ENCODE results near the gene NUMB. TPM values are rescaled to one million over a fixed set of nuclear protein-coding genes. Genes with fewer than 3 reads are reported as not detected.

NUMB gene
- total RNA-seq, 2 donors from 2014 or later = 45.1 to 55.0 TPM

- Mint-ChIP-seq H3K4me3 (peak overlapping the region; percentile 38), H3K9me3 (no peaks in the 10 kb centered on the region), H3K27me3 (peaks cover 50% of the 10 kb centered on the region), H3K36me3 (ENCODE audit: low read depth) (no peaks in the 10 kb centered on the region), H3K4me1 (peaks cover 4% of the 10 kb centered on the region), H3K27ac (no peak overlapping the region)
- no peak for ATAC-seq (replicated peaks)
Observed at GRCh38 chr14:73235531-73236155, 222.7 kb downstream of the NUMB start.

GRCh38 chr14:73234586-73235394 lies 223.6 kb downstream of the NUMB start:
- peaks cover 4% of the 10 kb centered on the region for H3K4me1 Mint-ChIP-seq
- no peak for ATAC-seq (replicated peaks)
- H3K4me3 Mint-ChIP-seq = no peak overlapping the region
- peaks cover 46% of the 10 kb centered on the region for H3K27me3 Mint-ChIP-seq
- H3K9me3 Mint-ChIP-seq = no peaks in the 10 kb centered on the region
- H3K27ac Mint-ChIP-seq = no peak overlapping the region
- no peaks in the 10 kb centered on the region for H3K36me3 Mint-ChIP-seq (ENCODE audit: low read depth)

DNA sequence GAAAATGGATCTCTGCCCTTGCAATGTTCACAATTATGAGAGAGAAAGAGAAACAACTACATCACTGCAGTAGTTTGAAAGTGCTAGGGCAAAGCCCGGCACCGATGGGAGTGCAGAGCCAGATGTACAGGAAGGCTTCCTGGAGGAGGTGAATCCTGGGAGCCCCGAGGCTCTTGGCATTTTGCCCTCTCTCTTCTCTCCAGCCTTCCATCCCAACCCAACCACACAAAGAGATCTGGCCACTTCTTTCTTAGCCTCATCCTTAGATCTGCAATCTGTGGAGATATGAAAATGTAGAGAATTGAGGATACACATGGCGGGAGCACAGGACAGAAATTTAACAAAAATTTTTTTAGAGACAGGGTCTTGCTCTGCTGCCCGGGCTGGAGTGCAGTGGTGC lies 224.3 kb downstream of the NUMB start:
- Mint-ChIP-seq H3K4me3 (no peak overlapping the region), H3K4me1 (peaks cover 4% of the 10 kb centered on the region), H3K27me3 (peaks cover 40% of the 10 kb centered on the region), H3K27ac (no peak overlapping the region), H3K9me3 (no peaks in the 10 kb centered on the region), H3K36me3 (ENCODE audit: low read depth) (peaks cover 7% of the 10 kb centered on the region)
- ATAC-seq (replicated peaks) = no peak

DNA sequence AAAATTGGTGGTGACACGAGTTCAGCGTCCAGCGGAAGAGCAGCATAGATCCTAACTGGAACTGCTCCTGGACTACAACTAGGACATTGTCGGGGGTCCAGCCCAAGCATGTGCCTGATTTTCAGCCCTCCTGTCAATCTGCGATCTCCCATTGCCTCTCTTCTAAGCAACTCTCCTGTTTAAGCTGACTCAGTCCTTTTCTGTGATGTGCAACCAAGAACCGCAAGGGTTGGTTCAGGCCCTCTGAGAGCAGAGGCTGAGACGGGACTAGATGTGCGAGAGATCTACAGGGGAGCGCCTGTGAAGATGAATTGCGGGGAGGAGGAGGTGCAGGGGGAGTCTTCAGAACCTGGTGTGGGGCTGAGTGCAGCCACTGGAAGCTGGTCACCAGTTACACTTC lies 224.8 kb downstream of the NUMB start:
- H3K36me3 Mint-ChIP-seq (ENCODE audit: low read depth) = peaks cover 11% of the 10 kb centered on the region
- no peak overlapping the region for H3K27ac Mint-ChIP-seq
- no peak for ATAC-seq (replicated peaks)
- H3K4me3 Mint-ChIP-seq = no peak overlapping the region
- H3K27me3 Mint-ChIP-seq = peaks cover 36% of the 10 kb centered on the region
- no peaks in the 10 kb centered on the region for H3K9me3 Mint-ChIP-seq
- peaks cover 4% of the 10 kb centered on the region for H3K4me1 Mint-ChIP-seq

- H3K36me3 Mint-ChIP-seq (ENCODE audit: low read depth) = peaks cover 16% of the 10 kb centered on the region
- H3K27me3 Mint-ChIP-seq = peaks cover 33% of the 10 kb centered on the region
- H3K4me1 Mint-ChIP-seq = peaks cover 4% of the 10 kb centered on the region
- H3K9me3 Mint-ChIP-seq = no peaks in the 10 kb centered on the region
- H3K27ac Mint-ChIP-seq = no peak overlapping the region
- no peak for ATAC-seq (replicated peaks)
- H3K4me3 Mint-ChIP-seq = no peak overlapping the region
Observed at GRCh38 chr14:73232984-73233383, 225.4 kb downstream of the NUMB start.

GRCh38 chr14:73231981-73232851 lies 226.1 kb downstream of the NUMB start:
- peaks cover 33% of the 10 kb centered on the region for H3K27me3 Mint-ChIP-seq
- no peak overlapping the region for H3K27ac Mint-ChIP-seq
- H3K36me3 Mint-ChIP-seq (ENCODE audit: low read depth) = peaks cover 17% of the 10 kb centered on the region
- no peaks in the 10 kb centered on the region for H3K9me3 Mint-ChIP-seq
- peaks cover 4% of the 10 kb centered on the region for H3K4me1 Mint-ChIP-seq
- H3K4me3 Mint-ChIP-seq = no peak overlapping the region
- peak; percentile 12 for ATAC-seq (replicated peaks)

DNA sequence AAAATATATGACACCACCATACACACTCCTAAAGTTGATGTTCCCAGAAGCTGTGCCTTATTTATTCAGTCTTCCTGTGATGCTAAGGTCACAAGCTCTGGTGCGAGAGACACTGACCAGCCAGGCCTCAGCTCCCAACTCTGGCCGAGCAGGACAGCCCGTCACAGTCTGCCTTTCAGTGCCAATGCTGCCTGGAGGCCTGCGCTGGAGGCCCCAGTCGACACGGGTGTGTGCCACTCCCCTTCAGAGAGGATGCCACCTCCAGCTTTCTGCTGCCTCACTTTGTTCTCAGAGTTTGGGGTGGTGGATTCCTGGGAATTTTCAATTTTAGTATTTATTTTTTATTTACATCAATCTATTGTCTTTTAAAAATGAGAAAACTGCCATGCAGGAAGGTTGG lies 228.3 kb downstream of the NUMB start:
- no peak overlapping the region for H3K27ac Mint-ChIP-seq
- H3K9me3 Mint-ChIP-seq = no peaks in the 10 kb centered on the region
- no peak overlapping the region for H3K4me3 Mint-ChIP-seq
- H3K4me1 Mint-ChIP-seq = no peaks in the 10 kb centered on the region
- H3K36me3 Mint-ChIP-seq (ENCODE audit: low read depth) = peaks cover 37% of the 10 kb centered on the region
- H3K27me3 Mint-ChIP-seq = peaks cover 13% of the 10 kb centered on the region
- no peak for ATAC-seq (replicated peaks)

GRCh38 chr14:73227812-73228781 lies 230.2 kb downstream of the NUMB start:
- no peak for ATAC-seq (replicated peaks)
- H3K36me3 Mint-ChIP-seq (ENCODE audit: low read depth) = peaks cover 54% of the 10 kb centered on the region
- H3K27ac Mint-ChIP-seq = no peak overlapping the region
- H3K4me3 Mint-ChIP-seq = no peak overlapping the region
- no peaks in the 10 kb centered on the region for H3K9me3 Mint-ChIP-seq
- peaks cover 2% of the 10 kb centered on the region for H3K4me1 Mint-ChIP-seq
- H3K27me3 Mint-ChIP-seq = no peaks in the 10 kb centered on the region

DNA sequence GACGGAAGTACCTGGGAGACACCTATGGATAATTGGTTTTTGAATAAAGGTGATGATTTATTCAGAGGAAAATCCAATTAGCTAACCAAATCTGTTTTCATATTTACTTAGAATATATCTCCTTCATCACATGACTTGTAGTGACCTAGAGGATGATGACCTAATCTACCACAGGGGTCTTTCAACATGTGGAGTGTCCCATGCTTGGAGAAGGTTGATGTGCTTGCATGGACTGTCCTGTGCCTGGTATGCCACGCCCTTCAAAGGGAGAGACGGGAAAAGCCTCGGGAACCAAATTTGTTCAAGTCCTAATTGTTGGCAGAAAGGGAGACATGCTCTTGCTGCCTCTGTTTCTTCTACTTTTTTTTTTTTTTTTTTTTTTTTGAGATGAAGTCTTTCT lies 232.8 kb downstream of the NUMB start:
- Mint-ChIP-seq H3K27me3 (no peaks in the 10 kb centered on the region), H3K36me3 (ENCODE audit: low read depth) (peaks cover 79% of the 10 kb centered on the region), H3K9me3 (no peaks in the 10 kb centered on the region), H3K4me1 (peaks cover 17% of the 10 kb centered on the region), H3K4me3 (no peak overlapping the region), H3K27ac (no peak overlapping the region)
- no peak for ATAC-seq (replicated peaks)

Other genes with a start within 250 kb of the NUMB start
- gene PAPLN, start 221.0 kb downstream of the NUMB start, total RNA-seq = 1 to 10 TPM in 1 of 2 donors, under 1 TPM in 1; 0.19 to 1.1 TPM
- gene RIOX1, start 32.4 kb upstream of the NUMB start, total RNA-seq = 10 to 100 TPM in 1 of 2 donors, 1 to 10 TPM in 1; 9.2 to 23.3 TPM
- 1 to 10 TPM; 1.3 to 3.6 TPM for gene ACOT1, start 78.6 kb upstream of the NUMB start, total RNA-seq
- gene HEATR4, start 100.4 kb upstream of the NUMB start, total RNA-seq = not detected
- 10 to 100 TPM in 1 of 2 donors, 1 to 10 TPM in 1; 8.4 to 16.3 TPM for gene ACOT2, start 110.7 kb upstream of the NUMB start, total RNA-seq
- 1 to 10 TPM; 1.4 to 1.8 TPM for gene ACOT4, start 133.3 kb upstream of the NUMB start, total RNA-seq
- gene ACOT6, start 154.0 kb upstream of the NUMB start, total RNA-seq = not detected
- gene DNAL1, start 186.4 kb upstream of the NUMB start, total RNA-seq = 1 to 10 TPM; 3.9 to 7.6 TPM

Measured in activated T-helper 17 cell treated with anti-CD3 and anti-CD28 coated beads, Interleukin-2, amount 50 U/mL, for 72 hours (primary cell).